K562 (cell line): ENCODE results near the gene MIEN1. TPM values are rescaled to one million over a fixed set of nuclear protein-coding genes. Genes with fewer than 3 reads are reported as not detected.

Experiments
- ATF2 ChIP-seq: sonication (generic); formaldehyde crosslinking; IDR thresholded peaks from 2 replicates; pipeline ENCODE4 v1.8.1; 2022; ENCODE audit warnings: missing genetic modification reagents
- BRCA1 ChIP-seq, 2 experiments: fragments of 450-650 bp in 1 of 2; sonication (generic) in 1 of 2; formaldehyde crosslinking in 1 of 2; IDR thresholded peaks; 2 replicates each; pipeline versions ENCODE4 v1.5.0 to v1.6.1; 2017 to 2020; ENCODE audit warnings: mild to moderate bottlenecking in 1 of 2, missing genetic modification reagents in 1 of 2
- FOXP1 ChIP-seq: sonication (generic); formaldehyde crosslinking; IDR thresholded peaks from 2 replicates; pipeline ENCODE4 v1.8.0; 2022; ENCODE audit warnings: mild to moderate bottlenecking, missing genetic modification reagents
- HNRNPUL1 ChIP-seq: fragments of 200-400 bp; formaldehyde crosslinking; IDR thresholded peaks from 2 replicates; pipeline ENCODE4 v1.6.1; 2017; ENCODE audit warnings: low read length
- ID3 ChIP-seq, 2 experiments: fragments of 250-450 bp in 1 of 2; fragments of 450-650 bp in 1 of 2; sonication (Bioruptor Pico) in 1 of 2; IDR thresholded peaks; 2 replicates each; pipeline versions ENCODE4 v1.6.1 to v1.8.0; 2016 to 2021; ENCODE audit warnings: mild to moderate bottlenecking in 2 of 2, moderate library complexity in 2 of 2, missing compliant biosample characterization in 1 of 2, missing genetic modification characterization in 1 of 2
- MBD1 ChIP-seq: fragments of 250-450 bp; sonication (Bioruptor Pico); IDR thresholded peaks from 2 replicates; pipeline ENCODE4 v1.8.0; 2022; ENCODE audit warnings: inconsistent platforms
- POLR2AphosphoS5 ChIP-seq: IDR thresholded peaks from 2 replicates; pipeline ENCODE4 v1.6.1; 2011; ENCODE audit warnings: mild to moderate bottlenecking, low read depth, low read length, moderate library complexity; ENCODE audit not compliant: control insufficient read depth, insufficient read depth
- PRPF4 ChIP-seq: fragments of 200-400 bp; formaldehyde crosslinking; IDR thresholded peaks from one replicate; pipeline ENCODE4 v1.6.1; 2017; ENCODE audit warnings: low read length, low read depth, mild to moderate bottlenecking; ENCODE audit not compliant: insufficient read depth, poor library complexity, severe bottlenecking
- RNF2 ChIP-seq: sonication (generic); IDR thresholded peaks from 2 replicates; pipeline ENCODE4 v1.6.1; 2016
- TEAD2 ChIP-seq: fragments of 450-650 bp; IDR thresholded peaks from 2 replicates; pipeline ENCODE4 v1.6.1; 2016; ENCODE audit warnings: missing genetic modification characterization, control low read depth, missing compliant biosample characterization
- U2AF1 ChIP-seq: fragments of 200-400 bp; formaldehyde crosslinking; optimal IDR thresholded peaks from 2 replicates; pipeline ENCODE3; 2017; ENCODE audit warnings: mild to moderate bottlenecking, low read depth, low read length, moderate library complexity
- ZNF239 ChIP-seq: fragments of 250-450 bp; sonication (Bioruptor Pico); IDR thresholded peaks from 2 replicates; pipeline ENCODE4 v1.4.0; 2020; ENCODE audit warnings: mild to moderate bottlenecking
- ZNF253 ChIP-seq: fragments of 250-450 bp; sonication (Bioruptor Pico); conservative IDR thresholded peaks from 2 replicates; pipeline ENCODE4 v1.6.1; 2021; ENCODE audit warnings: mild to moderate bottlenecking
- ZNF384 ChIP-seq: IDR thresholded peaks from 2 replicates; pipeline ENCODE4 v1.6.1; 2012; ENCODE audit warnings: low read depth, low read length, improper control_type of control experiment
- polyA plus RNA-seq, 8 experiments: library from polyadenylated mRNA; depleted of rRNA in 4 of 8; stranded (reverse) in 5 of 8; unstranded in 3 of 8; fragments of >200 nt; fragmentation: Nextera tagmentation in 2 of 8; fragmentation: Illumina TruSeq in 1 of 8; extraction: Ambion mirVana in 2 of 8; extraction: Trizol in 1 of 8; gene quantifications; 2 replicates each; pipeline versions ENCODE4 v1.2.1 to v1.2.3, GENCODE V29; 2011 to 2014; ENCODE audit warnings: inconsistent platforms in 1 of 8, missing spikeins in 1 of 8
- total RNA-seq, 7 experiments: library from RNA; depleted of rRNA in 6 of 7; stranded (reverse); fragments of >200 nt in 6 of 7; fragmentation: Illumina TruSeq in 2 of 7; extraction: Trizol in 2 of 7; gene quantifications; 2 replicates each; pipeline versions ENCODE4 v1.2.1 to v1.2.3, GENCODE V29; 2011 to 2021; ENCODE audit warnings: low replicate concordance in 1 of 7
- TF ChIP-seq, protein P1 (sequence below): sonication (generic); formaldehyde crosslinking; IDR thresholded peaks from 2 replicates; pipeline ENCODE4 v1.8.0; 2023; ENCODE audit warnings: missing genetic modification reagents, mild to moderate bottlenecking, borderline replicate concordance

Gene MIEN1
- total and polyA plus RNA-seq, 9 of the 15 experiments (the other 6 are each of a cell fraction or from before 2014, with no cell fraction given), result 61.3 to 142 (median 78.9) TPM

- TF ChIP-seq, protein P1, sequence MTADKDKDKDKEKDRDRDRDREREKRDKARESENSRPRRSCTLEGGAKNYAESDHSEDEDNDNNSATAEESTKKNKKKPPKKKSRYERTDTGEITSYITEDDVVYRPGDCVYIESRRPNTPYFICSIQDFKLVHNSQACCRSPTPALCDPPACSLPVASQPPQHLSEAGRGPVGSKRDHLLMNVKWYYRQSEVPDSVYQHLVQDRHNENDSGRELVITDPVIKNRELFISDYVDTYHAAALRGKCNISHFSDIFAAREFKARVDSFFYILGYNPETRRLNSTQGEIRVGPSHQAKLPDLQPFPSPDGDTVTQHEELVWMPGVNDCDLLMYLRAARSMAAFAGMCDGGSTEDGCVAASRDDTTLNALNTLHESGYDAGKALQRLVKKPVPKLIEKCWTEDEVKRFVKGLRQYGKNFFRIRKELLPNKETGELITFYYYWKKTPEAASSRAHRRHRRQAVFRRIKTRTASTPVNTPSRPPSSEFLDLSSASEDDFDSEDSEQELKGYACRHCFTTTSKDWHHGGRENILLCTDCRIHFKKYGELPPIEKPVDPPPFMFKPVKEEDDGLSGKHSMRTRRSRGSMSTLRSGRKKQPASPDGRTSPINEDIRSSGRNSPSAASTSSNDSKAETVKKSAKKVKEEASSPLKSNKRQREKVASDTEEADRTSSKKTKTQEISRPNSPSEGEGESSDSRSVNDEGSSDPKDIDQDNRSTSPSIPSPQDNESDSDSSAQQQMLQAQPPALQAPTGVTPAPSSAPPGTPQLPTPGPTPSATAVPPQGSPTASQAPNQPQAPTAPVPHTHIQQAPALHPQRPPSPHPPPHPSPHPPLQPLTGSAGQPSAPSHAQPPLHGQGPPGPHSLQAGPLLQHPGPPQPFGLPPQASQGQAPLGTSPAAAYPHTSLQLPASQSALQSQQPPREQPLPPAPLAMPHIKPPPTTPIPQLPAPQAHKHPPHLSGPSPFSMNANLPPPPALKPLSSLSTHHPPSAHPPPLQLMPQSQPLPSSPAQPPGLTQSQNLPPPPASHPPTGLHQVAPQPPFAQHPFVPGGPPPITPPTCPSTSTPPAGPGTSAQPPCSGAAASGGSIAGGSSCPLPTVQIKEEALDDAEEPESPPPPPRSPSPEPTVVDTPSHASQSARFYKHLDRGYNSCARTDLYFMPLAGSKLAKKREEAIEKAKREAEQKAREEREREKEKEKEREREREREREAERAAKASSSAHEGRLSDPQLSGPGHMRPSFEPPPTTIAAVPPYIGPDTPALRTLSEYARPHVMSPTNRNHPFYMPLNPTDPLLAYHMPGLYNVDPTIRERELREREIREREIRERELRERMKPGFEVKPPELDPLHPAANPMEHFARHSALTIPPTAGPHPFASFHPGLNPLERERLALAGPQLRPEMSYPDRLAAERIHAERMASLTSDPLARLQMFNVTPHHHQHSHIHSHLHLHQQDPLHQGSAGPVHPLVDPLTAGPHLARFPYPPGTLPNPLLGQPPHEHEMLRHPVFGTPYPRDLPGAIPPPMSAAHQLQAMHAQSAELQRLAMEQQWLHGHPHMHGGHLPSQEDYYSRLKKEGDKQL (CRISPR knock-in tag), result no peak
- TF ChIP-seq HNRNPUL1 (no peak), ATF2 (CRISPR knock-in tag) (no peak), MBD1 (CRISPR knock-in tag) (no peak), TEAD2 (tag) (no peak), ID3 (CRISPR knock-in tag; IDR thresholded peaks at IDR 0.05) (no peak), ID3 (tag; IDR thresholded peaks at IDR 0.05) (no peak), ZNF384 (no peak), RNF2 (no peak), FOXP1 (no peak), U2AF1 (no peak), POLR2AphosphoS5 (peak; percentile 84), BRCA1 (IDR thresholded peaks at IDR 0.05) (no peak), BRCA1 (CRISPR knock-in tag; IDR thresholded peaks at IDR 0.05) (no peak), ZNF239 (CRISPR knock-in tag) (no peak), PRPF4 (no peak), ZNF253 (no peak)
These were observed 46.9 kb downstream of the MIEN1 start (continued) for GRCh38 chr17:39683295-39683939.
